GM12878 (cell line): Measurements from ENCODE around the gene SLC37A1. TPM values are rescaled to one million over a fixed set of nuclear protein-coding genes. Genes with fewer than 3 reads are reported as not detected.

Source experiments
- BCLAF1 ChIP-seq: fragments of 450-650 bp; IDR thresholded peaks from 2 replicates; pipeline ENCODE4 v1.6.1; 2017; ENCODE audit warnings: antibody characterized with exemption, mild to moderate bottlenecking, moderate library complexity
- BRCA1 ChIP-seq: IDR thresholded peaks from 2 replicates; pipeline ENCODE4 v1.6.1; 2011; ENCODE audit warnings: low read depth, low read length, improper control_type of control experiment
- CBFB ChIP-seq: IDR thresholded peaks from 2 replicates; pipeline ENCODE4 v1.6.1; 2016; ENCODE audit warnings: antibody characterized with exemption, low read depth
- CBX3 ChIP-seq: fragments of 200-600 bp; sonication (generic); IDR thresholded peaks from 2 replicates; pipeline ENCODE4 v1.6.1; 2016; ENCODE audit warnings: low read depth, borderline replicate concordance
- E2F8 ChIP-seq: fragments of 450-650 bp; IDR thresholded peaks from 2 replicates; pipeline ENCODE4 v1.6.1; 2018; ENCODE audit warnings: mild to moderate bottlenecking, low read depth, moderate library complexity; ENCODE audit not compliant: partially characterized antibody
- EP300 ChIP-seq, 2 experiments: fragments of 150-350 bp in 1 of 2; IDR thresholded peaks; 2 replicates each; pipeline ENCODE4 v1.6.1; 2011 to 2012; ENCODE audit warnings: low read depth in 2 of 2, low read length in 2 of 2, borderline replicate concordance in 1 of 2, improper control_type of control experiment in 1 of 2, inconsistent platforms in 1 of 2; ENCODE audit not compliant: control insufficient read depth in 1 of 2
- IRF4 ChIP-seq: IDR thresholded peaks from 2 replicates; pipeline ENCODE4 v1.6.1; 2011; ENCODE audit warnings: low read depth, low read length
- LARP7 ChIP-seq: fragments of 450-650 bp; IDR thresholded peaks from 2 replicates; pipeline ENCODE4 v1.6.1; 2017; ENCODE audit warnings: mild to moderate bottlenecking
- MXI1 ChIP-seq: fragments of 150-350 bp; IDR thresholded peaks from 2 replicates; pipeline ENCODE4 v1.6.1; 2011; ENCODE audit warnings: low read depth, mild to moderate bottlenecking, inconsistent platforms, low read length, improper control_type of control experiment
- POLR2AphosphoS5 ChIP-seq: IDR thresholded peaks from 2 replicates; pipeline ENCODE4 v1.6.1; 2011; ENCODE audit warnings: mild to moderate bottlenecking, low read length, inconsistent platforms
- PRDM15 ChIP-seq: fragments of 450-650 bp; formaldehyde crosslinking; IDR thresholded peaks from 2 replicates; pipeline ENCODE4 v1.4.0; 2020; ENCODE audit warnings: mild to moderate bottlenecking, moderate library complexity
- REST ChIP-seq: IDR thresholded peaks from 2 replicates; pipeline ENCODE4 v1.6.1; 2012; ENCODE audit warnings: mild to moderate bottlenecking, low read depth, low read length
- SUZ12 ChIP-seq: fragments of 200-600 bp; sonication (generic); IDR thresholded peaks from one replicate; pipeline ENCODE4 v1.6.1; 2018; ENCODE audit warnings: antibody characterized with exemption, mild to moderate bottlenecking; ENCODE audit not compliant: unreplicated experiment
- TCF12 ChIP-seq: IDR thresholded peaks from 2 replicates; pipeline ENCODE4 v1.6.1; 2011; ENCODE audit warnings: low read depth, mild to moderate bottlenecking, low read length
- ZNF207 ChIP-seq: fragments of 450-650 bp; IDR thresholded peaks from 2 replicates; pipeline ENCODE4 v1.6.1; 2014; ENCODE audit warnings: antibody characterized with exemption, mild to moderate bottlenecking, borderline replicate concordance
- ZZZ3 ChIP-seq: IDR thresholded peaks from 2 replicates; pipeline ENCODE4 v1.6.1; 2011; ENCODE audit warnings: low read depth; ENCODE audit not compliant: control insufficient read depth, insufficient read length
- polyA plus RNA-seq, 11 experiments: library from polyadenylated mRNA; depleted of rRNA in 4 of 11; unstranded in 6 of 11; stranded (reverse) in 5 of 11; fragments of >200 nt; fragmentation: Nextera tagmentation in 4 of 11; fragmentation: Illumina TruSeq in 1 of 11; extraction: Ambion mirVana in 4 of 11; extraction: Trizol in 1 of 11; gene quantifications; 1 replicate in 1 of 11; 2 replicates in 10 of 11; pipeline versions ENCODE4 v1.2.1 to v1.2.3, GENCODE V29; 2011 to 2016; ENCODE audit warnings: inconsistent platforms in 2 of 11, missing spikeins in 2 of 11, low read depth in 1 of 11
- total RNA-seq, 4 experiments: library from RNA; depleted of rRNA in 3 of 4; stranded (reverse); fragments of >200 nt in 3 of 4; fragmentation: Illumina TruSeq in 1 of 4; extraction: Trizol in 1 of 4; gene quantifications; 2 replicates each; pipeline versions ENCODE4 v1.2.1 to v1.2.3, GENCODE V29; 2013 to 2021

The SLC37A1 gene
- total and polyA plus RNA-seq, 10 of the 15 experiments (the other 5 are each of a cell fraction or from before 2014, with no cell fraction given): 1.1 to 35.5 (median 24.4) TPM

- peak; percentile 26; the same call in 1 of the 2 replicates for TF ChIP-seq PRDM15 (CRISPR knock-in tag)
- no peak for TF ChIP-seq SUZ12
- TF ChIP-seq EP300 (IDR thresholded peaks at IDR 0.05; ENCODE audit: borderline replicate concordance in 1 of 2, control insufficient read depth in 1 of 2, low read depth in 2 of 2, low read length in 2 of 2): 0 out of 4 replicates have a peak, but pooled peaks of 1 of the 2 experiments have one; percentile 49
- TF ChIP-seq MXI1: no peak
- no peak for TF ChIP-seq ZNF207
- TF ChIP-seq BCLAF1: no peak
- TF ChIP-seq TCF12: peak; percentile 90
- TF ChIP-seq LARP7: no peak
- TF ChIP-seq E2F8: no peak
- no peak for TF ChIP-seq ZZZ3
- no peak for TF ChIP-seq POLR2AphosphoS5
- TF ChIP-seq CBFB: peak; percentile 90; the same call in 1 of the 2 replicates
- TF ChIP-seq IRF4: no peak
- no peak for TF ChIP-seq REST
- TF ChIP-seq CBX3: no peak
- TF ChIP-seq BRCA1: no peak
Observed at GRCh38 chr21:42465008-42465802, 48.4 kb upstream of the SLC37A1 start (continued).
